ENCODE data around the gene ACMSD. TPM values are rescaled to one million over a fixed set of nuclear protein-coding genes. Genes with fewer than 3 reads are reported as not detected.
"Not testable (repeated sequence)": the region's sequence is repeated elsewhere in the genome, so short reads cannot be mapped to it uniquely, and the experiment has no call there.

ACMSD gene
- polyA plus RNA-seq, 2 of the 4 experiments (the other 2 are of a cell fraction): 0.09 TPM; not detected in 1

DNA sequence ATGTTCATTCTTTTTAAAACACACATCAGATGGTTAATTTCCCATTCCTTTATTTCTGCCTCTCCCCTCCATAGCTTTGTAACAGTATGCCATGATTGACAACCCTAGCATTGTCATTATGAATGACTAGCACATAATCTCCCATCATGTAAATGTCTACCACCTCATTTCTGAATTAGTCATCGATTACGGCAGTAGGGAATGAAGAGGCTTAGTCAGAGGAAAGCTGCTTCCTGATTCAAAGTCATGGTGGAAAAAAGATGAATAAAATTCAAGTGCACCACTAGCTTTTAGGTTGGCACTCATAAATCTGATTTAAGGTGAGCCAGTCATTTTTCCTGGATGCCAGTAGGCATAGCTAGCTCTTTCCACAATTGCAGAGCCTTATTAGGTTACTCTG is 19.1 kb upstream of the ACMSD start:
- FAIRE-seq: no peak
- CTCF ChIA-PET: interaction anchor here (0.6 kb wide), 1 partner anchor 49 kb away, joined by 3 read pairs; no protein-coding TSS in a partner anchor
- H3K4me3 ChIP-seq: no peak overlapping the region
- H3K4me2 ChIP-seq: no peak overlapping the region
- POLR2A ChIA-PET: interaction anchor here (0.5 kb wide), 1 partner anchor 15 kb away, joined by 3 read pairs; no protein-coding TSS in a partner anchor
- no peaks in the 10 kb centered on the region for H3K9me3 ChIP-seq
- 0 out of 3 replicates have a peak, but pooled peaks cover 3% of the 10 kb centered on the region for H3K4me1 ChIP-seq
- DNase-seq (ENCODE audit: low read depth in 1 of 2, low spot score in 1 of 2): peak; percentile 20 to 38
- 9% methylated on average over 2 of the region's 2 CpGs for WGBS (ENCODE audit: missing lambda C conversion rate)
- ATAC-seq: peak; percentile 47 to 51; a peak in 2 of 6 replicates
- TF ChIP-seq ZFP36 (IDR thresholded peaks at IDR 0.05; ENCODE audit: borderline replicate concordance, partially characterized antibody) (no peak), MAZ (IDR thresholded peaks at IDR 0.05; ENCODE audit: borderline replicate concordance, low read depth, low read length) (no peak), FOSL2 (IDR thresholded peaks at IDR 0.05) (no peak), FOSL2 (CRISPR knock-in tag; IDR thresholded peaks at IDR 0.05) (0 out of 2 replicates have a peak, but pooled peaks have one; percentile 25), NFE2L2 (conservative IDR thresholded peaks at IDR 0.05; ENCODE audit: low read length) (no peak), PHF8 (IDR thresholded peaks at IDR 0.05; ENCODE audit: borderline replicate concordance, low read depth) (no peak)
- no peak overlapping the region for H3K27ac ChIP-seq

DNA sequence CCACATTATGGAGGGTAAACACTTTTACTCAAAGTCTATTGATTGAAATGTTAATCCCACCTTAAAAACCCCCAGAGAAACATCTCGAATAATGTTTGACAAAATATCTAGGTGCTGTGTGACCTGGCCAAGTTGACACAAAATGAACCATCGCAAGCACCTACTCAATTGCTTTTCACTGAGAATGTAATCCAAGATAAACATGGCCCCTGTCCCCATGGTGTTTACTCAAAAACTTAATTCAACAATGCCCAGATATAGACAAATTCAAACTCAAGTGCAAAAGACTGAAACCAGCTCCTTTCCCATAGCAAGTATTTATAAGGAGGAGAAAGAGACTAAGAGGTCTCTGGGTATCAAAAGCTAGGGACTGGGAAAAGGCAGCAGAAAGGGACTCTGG is 15.0 kb upstream of the ACMSD start:
- H3K27ac ChIP-seq: no peak overlapping the region
- FAIRE-seq (no peak), ATAC-seq (no peak), DNase-seq (ENCODE audit: low read depth in 1 of 2, low spot score in 1 of 2) (no peak)
- H3K4me2 ChIP-seq: no peak overlapping the region
- ChIA-PET CTCF (interaction anchor here (1.1 kb wide), 1 partner anchor 14 kb away, joined by 3 read pairs; no protein-coding TSS in a partner anchor), POLR2A (no interaction called here)
- H3K4me3 ChIP-seq: no peak overlapping the region
- H3K9me3 ChIP-seq: no peaks in the 10 kb centered on the region
- TF ChIP-seq HES2 (IDR thresholded peaks at IDR 0.05) (no peak), REST (IDR thresholded peaks at IDR 0.05) (no peak)
- 0 out of 3 replicates have a peak, but pooled peaks cover 3% of the 10 kb centered on the region for H3K4me1 ChIP-seq
- WGBS (ENCODE audit: missing lambda C conversion rate): 27% methylated on average over 2 of the region's 2 CpGs

DNA sequence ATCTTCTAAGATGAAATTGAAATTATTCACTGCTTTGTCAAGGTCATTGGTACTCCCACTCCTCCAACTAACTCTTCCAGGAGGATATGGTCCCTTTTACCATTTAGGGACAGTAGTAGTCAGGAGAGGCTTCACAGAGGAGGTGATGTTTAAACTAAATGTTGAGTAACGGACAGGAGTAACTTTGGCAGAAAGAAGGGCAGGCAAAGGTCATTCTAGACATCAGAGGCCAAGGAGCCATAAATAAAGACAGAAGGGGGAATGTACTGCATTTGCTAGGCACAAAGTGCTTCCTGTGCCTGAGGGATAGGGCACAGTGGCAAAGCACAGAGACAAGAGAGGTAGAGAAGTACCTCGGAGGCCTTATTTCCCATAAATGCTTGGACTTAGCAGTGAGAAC is 14.6 kb upstream of the ACMSD start:
- WGBS (ENCODE audit: missing lambda C conversion rate): 53% methylated on average over 2 of the region's 2 CpGs
- CTCF ChIA-PET: interaction anchor here (1.1 kb wide), 1 partner anchor 14 kb away, joined by 3 read pairs; no protein-coding TSS in a partner anchor

DNA sequence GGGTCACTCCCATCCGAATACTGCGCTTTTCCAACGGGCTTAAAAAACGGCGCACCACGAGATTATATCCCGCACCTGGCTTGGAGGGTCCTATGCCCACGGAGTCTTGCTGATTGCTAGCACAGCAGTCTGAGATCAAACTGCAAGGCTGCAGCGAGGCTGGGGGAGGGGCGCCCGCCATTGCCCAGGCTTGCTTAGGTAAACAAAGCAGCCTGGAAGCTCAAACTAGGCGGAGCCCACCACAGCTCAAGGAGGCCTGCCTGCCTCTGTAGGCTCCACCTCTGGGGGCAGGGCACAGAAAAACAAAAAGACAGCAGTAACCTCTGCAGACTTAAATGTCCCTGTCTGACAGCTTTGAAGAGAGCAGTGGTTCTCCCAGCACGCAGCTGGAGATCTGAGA is 12.7 kb upstream of the ACMSD start:
- POLR2A ChIA-PET; H3K4me2 ChIP-seq; DNase-seq (ENCODE audit: low read depth in 1 of 2, low spot score in 1 of 2); H3K9me3 ChIP-seq; CTCF ChIA-PET; H3K4me1 ChIP-seq; ATAC-seq; H3K4me3 ChIP-seq; H3K27ac ChIP-seq; FAIRE-seq: not testable (repeated sequence)
- WGBS (ENCODE audit: missing lambda C conversion rate): 86% methylated on average over 9 of the region's 13 CpGs

More for the DNA sequence above, 14.6 kb upstream of the ACMSD start:
- POLR2A ChIA-PET: no interaction called here
- H3K4me3 ChIP-seq: no peak overlapping the region
- FAIRE-seq: no peak
- H3K9me3 ChIP-seq: no peaks in the 10 kb centered on the region
- H3K4me1 ChIP-seq: 0 out of 3 replicates have a peak, but pooled peaks cover 3% of the 10 kb centered on the region
- DNase-seq (ENCODE audit: low read depth in 1 of 2, low spot score in 1 of 2): no peak
- no peak for ATAC-seq
- TF ChIP-seq HOXB5 (CRISPR knock-in tag; IDR thresholded peaks at IDR 0.05): no peak
- no peak for TF ChIP-seq NR3C1 (IDR thresholded peaks at IDR 0.05)
- TF ChIP-seq PHF8 (IDR thresholded peaks at IDR 0.05; ENCODE audit: borderline replicate concordance, low read depth): no peak
- TF ChIP-seq FOSB (CRISPR knock-in tag; IDR thresholded peaks at IDR 0.05): no peak
- no peak for TF ChIP-seq TFCP2L1 (CRISPR knock-in tag; IDR thresholded peaks at IDR 0.05)
- TF ChIP-seq GATA3 (IDR thresholded peaks at IDR 0.05; ENCODE audit: borderline replicate concordance): no peak
- no peak for TF ChIP-seq CEBPB (IDR thresholded peaks at IDR 0.05)
- no peak for TF ChIP-seq SREBF2 (IDR thresholded peaks at IDR 0.05)
- no peak for TF ChIP-seq SMC3 (IDR thresholded peaks at IDR 0.05)
- no peak for TF ChIP-seq RCOR1 (IDR thresholded peaks at IDR 0.05; ENCODE audit: low read depth, low read length)
- TF ChIP-seq HEYL (CRISPR knock-in tag; IDR thresholded peaks at IDR 0.05): no peak
- TF ChIP-seq EHF (CRISPR knock-in tag; IDR thresholded peaks at IDR 0.05): no peak
- TF ChIP-seq ELK1 (IDR thresholded peaks at IDR 0.05; ENCODE audit: low read depth, low read length): no peak
- no peak overlapping the region for H3K4me2 ChIP-seq
- H3K27ac ChIP-seq: no peak overlapping the region
